Body of pancreas (tissue), 4 donors: ENCODE data around the gene YWHAE.

ENCODE experiments used
- POLR2A ChIP-seq, 3 donors: fragments of 450-650 bp; IDR thresholded peaks; one replicate each; pipeline ENCODE4 v1.6.1; 2016; ENCODE audit warnings: antibody characterized with exemption in 3 of 3, mild to moderate bottlenecking in 2 of 3
- TF ChIP-seq, protein P1 (sequence below), 7 experiments: fragments of 450-650 bp in 4 of 7; fragments of 200-600 bp in 3 of 7; sonication (generic) in 3 of 7; IDR thresholded peaks; one replicate each; pipeline ENCODE4 v1.5.1; 2016 to 2019; ENCODE audit warnings: antibody characterized with exemption in 7 of 7

DNA sequence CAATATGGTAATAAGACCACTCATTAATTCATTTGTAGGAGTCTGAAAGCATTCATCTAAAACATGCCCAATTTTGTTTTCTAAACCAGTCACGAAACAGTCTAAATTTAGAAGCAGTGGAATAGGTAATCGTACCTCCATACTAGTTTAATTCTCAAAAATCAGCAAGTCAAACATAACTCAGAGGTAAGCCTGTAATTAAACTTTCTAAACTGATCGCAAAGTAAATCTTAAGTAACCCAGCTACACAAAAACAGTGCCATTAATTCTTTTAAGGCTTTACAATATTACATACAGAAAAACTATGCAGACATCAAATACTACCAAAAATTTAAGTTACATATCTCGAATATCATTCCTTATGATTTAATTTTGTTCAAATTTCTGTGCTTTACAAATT is 31.4 kb downstream of the YWHAE start:
- TF ChIP-seq, protein P1, sequence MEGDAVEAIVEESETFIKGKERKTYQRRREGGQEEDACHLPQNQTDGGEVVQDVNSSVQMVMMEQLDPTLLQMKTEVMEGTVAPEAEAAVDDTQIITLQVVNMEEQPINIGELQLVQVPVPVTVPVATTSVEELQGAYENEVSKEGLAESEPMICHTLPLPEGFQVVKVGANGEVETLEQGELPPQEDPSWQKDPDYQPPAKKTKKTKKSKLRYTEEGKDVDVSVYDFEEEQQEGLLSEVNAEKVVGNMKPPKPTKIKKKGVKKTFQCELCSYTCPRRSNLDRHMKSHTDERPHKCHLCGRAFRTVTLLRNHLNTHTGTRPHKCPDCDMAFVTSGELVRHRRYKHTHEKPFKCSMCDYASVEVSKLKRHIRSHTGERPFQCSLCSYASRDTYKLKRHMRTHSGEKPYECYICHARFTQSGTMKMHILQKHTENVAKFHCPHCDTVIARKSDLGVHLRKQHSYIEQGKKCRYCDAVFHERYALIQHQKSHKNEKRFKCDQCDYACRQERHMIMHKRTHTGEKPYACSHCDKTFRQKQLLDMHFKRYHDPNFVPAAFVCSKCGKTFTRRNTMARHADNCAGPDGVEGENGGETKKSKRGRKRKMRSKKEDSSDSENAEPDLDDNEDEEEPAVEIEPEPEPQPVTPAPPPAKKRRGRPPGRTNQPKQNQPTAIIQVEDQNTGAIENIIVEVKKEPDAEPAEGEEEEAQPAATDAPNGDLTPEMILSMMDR (IDR thresholded peaks at IDR 0.05), result no peak
- no peak for TF ChIP-seq POLR2A (IDR thresholded peaks at IDR 0.05)
